HUES64 (cell line): ENCODE measurements around the gene THBS3.
"Not testable (repeated sequence)": the region's sequence is repeated elsewhere in the genome, so short reads cannot be mapped to it uniquely, and the experiment has no call there.

ENCODE experiments used
- H3K27ac ChIP-seq: 2 replicates; pipeline ENCODE4 v1.7.0; 2013; ENCODE audit warnings: low read depth, low read length, inconsistent platforms
- H3K27me3 ChIP-seq: 2 replicates; pipeline ENCODE4 v1.6.1; 2013; ENCODE audit warnings: mild to moderate bottlenecking, low read length; ENCODE audit not compliant: insufficient read depth
- H3K36me3 ChIP-seq: 2 replicates; pipeline ENCODE4 v1.6.1; 2013; ENCODE audit warnings: mild to moderate bottlenecking, low read length; ENCODE audit not compliant: insufficient read depth
- H3K4me1 ChIP-seq: 2 replicates; pipeline ENCODE4 v1.6.1; 2013; ENCODE audit warnings: mild to moderate bottlenecking, low read length, moderate library complexity; ENCODE audit not compliant: insufficient read depth
- H3K4me3 ChIP-seq: 2 replicates; pipeline ENCODE4 v1.5.1; 2013; ENCODE audit warnings: mild to moderate bottlenecking, low read length, moderate library complexity
- H3K9ac ChIP-seq: 2 replicates; pipeline ENCODE4 v1.6.1; 2013; ENCODE audit warnings: mild to moderate bottlenecking, low read depth, low read length
- H3K9me3 ChIP-seq: 2 replicates; pipeline ENCODE4 v1.6.1; 2013; ENCODE audit warnings: low read depth, low read length; ENCODE audit not compliant: insufficient read depth
- WGBS: fragments of 150-250, 120-280 bp; methylation state at CpG from one replicate; pipeline ENCODE4 v1.1.7; 2013; ENCODE audit warnings: missing lambda C conversion rate; 5-methylcytosine and 5-hydroxymethylcytosine counted together

The THBS3 gene

DNA sequence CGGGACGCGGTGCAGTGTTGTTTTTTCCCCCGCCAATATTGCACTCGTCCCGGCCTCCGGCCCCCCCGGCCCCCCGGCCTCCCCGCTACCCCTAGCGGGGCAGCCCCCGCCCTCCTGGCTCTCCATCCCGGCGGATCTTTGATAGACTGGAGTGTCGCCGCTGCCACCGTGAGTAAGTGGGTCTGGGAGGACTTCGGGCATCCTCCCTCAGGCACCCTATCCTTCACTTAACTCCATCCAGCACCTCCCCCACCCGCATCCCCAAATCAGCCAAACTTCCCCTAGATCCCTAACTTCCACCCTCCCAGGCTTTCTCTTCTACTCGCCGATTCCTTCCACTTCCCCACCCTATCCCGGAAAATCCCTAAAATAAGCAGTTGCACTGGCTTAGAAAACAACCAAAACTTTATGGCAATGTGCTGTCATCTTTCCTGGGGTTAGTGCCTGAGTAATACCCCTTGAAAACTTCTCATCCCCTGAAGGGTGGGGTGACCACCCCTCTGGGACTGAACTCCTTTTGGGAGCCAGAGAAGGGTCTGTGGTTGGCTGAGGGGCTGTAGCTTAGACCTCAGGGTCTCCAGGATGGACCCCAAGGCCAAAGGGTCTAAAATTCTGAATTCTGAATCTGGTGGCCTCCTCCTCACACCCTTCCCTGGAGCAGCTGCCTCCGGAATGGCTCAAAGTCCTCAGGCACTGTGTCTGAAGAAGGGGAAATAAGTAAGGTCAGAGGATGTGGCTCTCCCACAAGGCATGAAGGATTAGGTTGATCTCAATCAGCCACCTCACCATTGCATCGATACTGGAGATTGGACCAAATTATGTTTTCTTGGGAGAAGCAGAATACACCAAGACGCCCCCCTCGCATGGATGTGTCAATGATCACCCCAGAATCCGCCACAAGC lies 12.2 kb downstream of the THBS3 start:
- peak overlapping the region; percentile 98 for H3K4me3 ChIP-seq
- peaks cover 39% of the 10 kb centered on the region for H3K36me3 ChIP-seq
- no peaks in the 10 kb centered on the region for H3K9me3 ChIP-seq
- H3K4me1 ChIP-seq, result peaks cover 22% of the 10 kb centered on the region
- H3K27ac ChIP-seq, result peak overlapping the region; percentile 100
- H3K27me3 ChIP-seq, result no peaks in the 10 kb centered on the region
- WGBS, result 3% methylated on average over 18 of the region's 27 CpGs
- peak overlapping the region; percentile 96 for H3K9ac ChIP-seq

DNA sequence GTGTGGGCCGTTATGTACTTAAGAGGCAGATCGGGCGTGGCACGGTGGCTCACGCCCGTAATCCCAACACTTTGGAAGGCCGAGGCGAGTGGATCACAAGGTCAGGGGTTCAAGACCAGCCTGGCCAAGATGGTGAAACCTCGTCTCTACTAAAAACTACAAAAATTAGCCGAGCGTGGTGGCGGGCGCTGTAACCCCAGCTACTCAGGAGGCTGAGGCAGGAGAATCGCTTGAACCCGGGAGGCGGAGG lies 13.8 kb downstream of the THBS3 start:
- not testable (repeated sequence) for H3K9me3 ChIP-seq, H3K27me3 ChIP-seq
- whole genome bisulfite sequencing, result 4% methylated on average over 16 of the region's 16 CpGs
- peaks cover 26% of the 10 kb centered on the region for H3K36me3 ChIP-seq
- H3K9ac ChIP-seq, result peak overlapping the region; percentile 96
- H3K4me1 ChIP-seq, result peaks cover 22% of the 10 kb centered on the region
- peak overlapping the region; percentile 100 for H3K27ac ChIP-seq
- peak overlapping the region; percentile 98 for H3K4me3 ChIP-seq

DNA sequence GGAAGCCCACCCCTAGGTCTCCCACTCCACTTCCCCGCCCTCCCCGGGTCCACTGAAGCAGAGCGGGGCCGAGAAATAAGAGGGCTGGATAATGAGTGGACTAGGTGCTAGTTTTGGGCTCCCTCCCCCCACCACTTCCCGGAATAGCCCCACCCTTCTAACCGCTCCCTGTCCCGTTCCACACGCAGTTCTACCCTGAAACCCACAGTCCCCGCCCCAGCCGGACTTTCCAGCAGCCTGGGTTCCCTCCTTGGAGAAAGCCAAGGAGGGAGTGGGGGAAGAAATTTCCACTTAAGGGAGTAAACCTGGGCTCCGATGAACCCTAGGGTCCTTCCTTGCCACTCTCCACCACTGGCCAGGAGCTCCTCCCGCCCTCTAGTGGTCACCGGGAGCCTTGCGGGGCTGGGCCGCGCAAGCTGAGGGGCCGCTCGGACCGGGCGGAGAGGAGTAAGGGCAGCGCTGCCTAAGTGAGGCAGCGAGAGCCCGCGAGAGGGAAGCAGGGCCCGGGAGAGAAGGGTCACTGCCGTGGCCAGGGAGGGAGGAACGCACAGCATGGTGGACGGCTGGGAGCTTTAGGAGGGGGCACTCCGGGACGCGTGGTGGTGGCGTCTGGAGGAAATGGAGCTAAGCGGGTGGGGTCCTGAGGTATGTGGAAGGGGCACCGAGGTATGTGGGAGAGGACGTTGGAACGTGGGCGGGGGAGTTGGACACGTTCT lies 14.3 kb downstream of the THBS3 start:
- H3K9me3 ChIP-seq, result no peaks in the 10 kb centered on the region
- WGBS, result 1% methylated on average over 33 of the region's 38 CpGs
- peak overlapping the region; percentile 100 for H3K27ac ChIP-seq
- H3K9ac ChIP-seq, result peak overlapping the region; percentile 96
- peaks cover 22% of the 10 kb centered on the region for H3K4me1 ChIP-seq
- no peaks in the 10 kb centered on the region for H3K27me3 ChIP-seq
- peak overlapping the region; percentile 98 for H3K4me3 ChIP-seq
- H3K36me3 ChIP-seq, result peaks cover 21% of the 10 kb centered on the region

- Histone ChIP-seq H3K9me3 (no peaks in the 10 kb centered on the region), H3K27ac (peak overlapping the region; percentile 100), H3K36me3 (peaks cover 13% of the 10 kb centered on the region), H3K4me3 (peak overlapping the region; percentile 98), H3K9ac (peak overlapping the region; percentile 96), H3K4me1 (peaks cover 20% of the 10 kb centered on the region), H3K27me3 (no peaks in the 10 kb centered on the region)
- 40% methylated on average over 13 of the region's 20 CpGs for whole genome bisulfite sequencing
Observed at GRCh38 chr1:155192346-155193274, 15.1 kb downstream of the THBS3 start.

DNA sequence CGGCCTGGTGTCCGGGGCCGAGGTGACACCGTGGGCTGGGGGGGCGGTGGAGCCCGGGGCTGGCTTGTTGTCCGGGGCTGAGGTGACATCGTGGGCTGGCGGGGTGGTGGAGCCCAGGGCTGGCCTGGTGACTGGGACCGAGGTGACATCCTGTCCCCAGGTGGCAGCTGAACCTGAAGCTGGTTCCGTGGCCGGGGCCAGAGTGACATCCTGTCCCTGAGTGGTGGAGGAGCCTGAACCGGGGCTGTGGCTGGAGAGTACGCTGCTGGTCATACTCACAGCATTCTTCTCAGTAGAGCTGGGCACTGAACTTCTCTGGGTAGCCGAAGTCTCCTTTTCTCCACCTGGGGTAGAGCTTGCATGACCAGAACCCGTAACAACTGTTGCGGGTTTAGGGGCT lies 15.8 kb downstream of the THBS3 start:
- Histone ChIP-seq H3K4me3 (no peak overlapping the region), H3K27me3 (no peaks in the 10 kb centered on the region), H3K36me3 (peaks cover 6% of the 10 kb centered on the region), H3K4me1 (peaks cover 13% of the 10 kb centered on the region), H3K9ac (no peak overlapping the region), H3K27ac (no peak overlapping the region), H3K9me3 (no peaks in the 10 kb centered on the region)
- WGBS, result 90% methylated on average over 17 of the region's 17 CpGs

- H3K9me3 ChIP-seq, H3K36me3 ChIP-seq, H3K27ac ChIP-seq, H3K9ac ChIP-seq, H3K4me3 ChIP-seq, H3K27me3 ChIP-seq: not testable (repeated sequence)
- 98% methylated on average over 22 of the region's 45 CpGs for WGBS
- peaks cover 13% of the 10 kb centered on the region for H3K4me1 ChIP-seq
Observed at GRCh38 chr1:155189926-155190325, 17.8 kb downstream of the THBS3 start.

- H3K27ac ChIP-seq, result no peak overlapping the region
- H3K4me1 ChIP-seq, result peaks cover 13% of the 10 kb centered on the region
- H3K27me3 ChIP-seq, result no peaks in the 10 kb centered on the region
- peaks cover 6% of the 10 kb centered on the region; the same call in 1 of the 2 replicates for H3K36me3 ChIP-seq
- 91% methylated on average over 14 of the region's 14 CpGs for WGBS
- H3K9me3 ChIP-seq, result no peaks in the 10 kb centered on the region
- no peak overlapping the region for H3K4me3 ChIP-seq
- H3K9ac ChIP-seq, result no peak overlapping the region
Observed at GRCh38 chr1:155188268-155188667, 19.4 kb downstream of the THBS3 start.

DNA sequence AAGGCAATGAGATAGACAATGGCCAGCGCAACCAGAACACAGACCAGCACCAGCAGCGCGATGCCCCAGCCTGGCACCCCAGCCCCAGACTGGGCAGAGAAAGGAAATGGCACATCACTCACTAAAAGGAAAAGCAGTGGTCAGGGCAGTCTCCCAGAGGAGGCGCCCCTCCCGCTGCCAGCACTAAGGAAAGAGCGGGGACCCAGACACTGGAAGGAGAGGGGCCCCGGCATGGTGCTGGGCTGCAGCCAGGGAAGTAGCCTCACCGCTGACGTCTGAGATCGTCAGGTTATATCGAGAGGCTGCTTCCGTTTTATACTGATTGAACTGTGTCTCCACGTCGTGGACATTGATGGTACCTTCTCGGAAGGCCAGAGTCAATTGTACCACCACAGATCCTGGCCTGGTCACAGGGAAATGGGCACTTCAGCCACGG lies 20.2 kb downstream of the THBS3 start:
- 89% methylated on average over 16 of the region's 16 CpGs for WGBS
- Histone ChIP-seq H3K4me3 (no peak overlapping the region), H3K27ac (no peak overlapping the region), H3K4me1 (peaks cover 10% of the 10 kb centered on the region), H3K9me3 (no peaks in the 10 kb centered on the region), H3K27me3 (no peaks in the 10 kb centered on the region), H3K9ac (no peak overlapping the region), H3K36me3 (peaks cover 6% of the 10 kb centered on the region; the same call in 1 of the 2 replicates)

DNA sequence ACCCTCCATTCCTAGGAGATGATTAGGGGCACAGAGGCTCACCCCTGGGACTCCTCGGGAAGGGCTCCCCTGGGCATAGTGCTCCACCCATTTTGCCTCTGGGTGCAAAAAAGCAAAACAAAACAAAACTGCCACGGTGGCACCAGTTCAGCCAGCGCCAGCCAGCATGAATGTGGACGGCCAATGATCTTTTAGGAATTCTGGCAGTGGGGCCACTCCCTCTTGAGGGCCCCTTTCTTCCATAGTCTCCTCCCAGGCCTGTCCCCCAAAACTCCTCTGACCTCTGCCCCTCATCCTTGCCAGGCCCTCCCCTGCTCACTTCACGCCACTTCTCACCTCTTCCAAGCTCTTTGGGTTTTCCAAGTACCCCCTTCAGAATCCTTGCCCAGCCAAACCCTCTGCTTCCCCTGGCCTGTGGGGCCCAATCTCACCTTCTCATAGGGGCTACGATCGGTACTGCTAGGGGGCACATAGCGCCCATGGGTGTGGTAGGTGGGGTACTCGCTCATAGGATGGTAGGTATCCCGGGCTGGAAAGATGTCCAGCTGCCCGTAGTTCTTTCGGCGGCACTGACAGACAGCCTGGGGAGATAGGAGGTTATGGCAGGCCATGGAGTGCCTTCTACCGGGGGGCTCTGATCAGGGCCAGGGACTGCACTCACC lies 20.8 kb downstream of the THBS3 start:
- WGBS, result 89% methylated on average over 14 of the region's 14 CpGs

GRCh38 chr1:155186067-155186793 lies 21.5 kb downstream of the THBS3 start:
- no peak overlapping the region for H3K4me3 ChIP-seq
- WGBS, result 90% methylated on average over 5 of the region's 8 CpGs
- no peak overlapping the region for H3K27ac ChIP-seq
- H3K27me3 ChIP-seq, result no peaks in the 10 kb centered on the region
- no peak overlapping the region for H3K9ac ChIP-seq
- peaks cover 6% of the 10 kb centered on the region for H3K4me1 ChIP-seq
- H3K36me3 ChIP-seq, result peaks cover 17% of the 10 kb centered on the region; the same call in 1 of the 2 replicates
- no peaks in the 10 kb centered on the region for H3K9me3 ChIP-seq

More for the DNA sequence above, 20.8 kb downstream of the THBS3 start:
- H3K36me3 ChIP-seq, result peaks cover 10% of the 10 kb centered on the region; the same call in 1 of the 2 replicates
- no peaks in the 10 kb centered on the region for H3K27me3 ChIP-seq
- H3K9me3 ChIP-seq, result no peaks in the 10 kb centered on the region
- H3K4me3 ChIP-seq, result no peak overlapping the region
- no peak overlapping the region for H3K27ac ChIP-seq
- H3K9ac ChIP-seq, result no peak overlapping the region
- peaks cover 6% of the 10 kb centered on the region for H3K4me1 ChIP-seq
